NOMO-1 treated with DMSO at 0.1 percent for 48 hours (cell line): ENCODE data around the gene MNT.

ENCODE experiments used
- DNase-seq: peaks from one replicate; lab custom pipeline; 2025; ENCODE audit not compliant: unreplicated experiment; lab: John Stamatoyannopoulos, UW

MNT gene

GRCh38 chr17:2396568-2397246, 4.2 kb downstream of the MNT start:
- peak; percentile 93 for DNase-seq

GRCh38 chr17:2396192-2396567, 4.7 kb downstream of the MNT start:
- DNase-seq, result no peak

GRCh38 chr17:2395258-2396181, 5.3 kb downstream of the MNT start:
- DNase-seq, result no peak

GRCh38 chr17:2394775-2395201, 6.1 kb downstream of the MNT start:
- DNase-seq, result no peak

GRCh38 chr17:2393954-2394749, 6.7 kb downstream of the MNT start:
- no peak for DNase-seq

GRCh38 chr17:2393174-2393953, 7.5 kb downstream of the MNT start:
- peak; percentile 78 for DNase-seq

- DNase-seq, result peak; percentile 99
Observed at GRCh38 chr17:2392252-2393173, 8.3 kb downstream of the MNT start.

- no peak for DNase-seq
Observed at GRCh38 chr17:2391597-2392251, 9.1 kb downstream of the MNT start.

- no peak for DNase-seq
Observed at GRCh38 chr17:2390199-2390836, 10.5 kb downstream of the MNT start.

- no peak for DNase-seq
Observed at GRCh38 chr17:2388683-2389055, 12.2 kb downstream of the MNT start.

GRCh38 chr17:2388020-2388682, 12.7 kb downstream of the MNT start:
- no peak for DNase-seq

- no peak for DNase-seq
Observed at GRCh38 chr17:2387086-2388019, 13.5 kb downstream of the MNT start.

GRCh38 chr17:2386400-2387085, 14.3 kb downstream of the MNT start:
- no peak for DNase-seq

- no peak for DNase-seq
Observed at GRCh38 chr17:2385240-2386210, 15.3 kb downstream of the MNT start.

GRCh38 chr17:2384439-2385127, 16.3 kb downstream of the MNT start:
- no peak for DNase-seq
